GM23338 (cell line): Measurements from ENCODE around the gene KPTN.

Experiments used
- CTCF ChIP-seq, 2 experiments: fragments of 200-600 bp in 1 of 2; sonication (generic) in 1 of 2; conservative IDR thresholded peaks; 2 replicates each; pipeline versions ENCODE4 v1.5.1 to v1.6.1; 2016 to 2017; ENCODE audit warnings: antibody characterized with exemption in 2 of 2, low read depth in 2 of 2, mild to moderate bottlenecking in 2 of 2, moderate library complexity in 1 of 2
- EZH2 ChIP-seq: fragments of 200-600 bp; sonication (generic); IDR thresholded peaks from one replicate; pipeline ENCODE4 v1.8.0; 2017; ENCODE audit warnings: antibody characterized with exemption, mild to moderate bottlenecking, low read depth; ENCODE audit not compliant: unreplicated experiment
- EZH2phosphoT487 ChIP-seq: fragments of 200-600 bp; sonication (generic); IDR thresholded peaks from one replicate; pipeline ENCODE4 v1.8.1; 2018; ENCODE audit warnings: antibody characterized with exemption; ENCODE audit not compliant: unreplicated experiment
- POLR2AphosphoS5 ChIP-seq: IDR thresholded peaks from 2 replicates; pipeline ENCODE4 v1.6.1; 2016; ENCODE audit warnings: antibody characterized with exemption, low read depth
- REST ChIP-seq: IDR thresholded peaks from one replicate; pipeline ENCODE4 v1.6.1; 2018; ENCODE audit warnings: antibody characterized with exemption; ENCODE audit not compliant: unreplicated experiment
- ZNF114 ChIP-seq: fragments of 250-450 bp; sonication (Bioruptor Pico); IDR thresholded peaks from 2 replicates; pipeline ENCODE4 v1.5.0; 2020; ENCODE audit warnings: mild to moderate bottlenecking, moderate library complexity
- ZNF331 ChIP-seq: fragments of 250-450 bp; sonication (Bioruptor Pico); IDR thresholded peaks from 2 replicates; pipeline ENCODE4 v1.5.0; 2020; ENCODE audit warnings: low read depth, mild to moderate bottlenecking, moderate library complexity

GRCh38 chr19:47520343-47520806 is 36.4 kb upstream of the KPTN start:
- TF ChIP-seq ZNF114: no peak
- no peak for TF ChIP-seq EZH2
- TF ChIP-seq CTCF (conservative IDR thresholded peaks at IDR 0.05; ENCODE audit: low read depth in 2 of 2): no peak
- TF ChIP-seq POLR2AphosphoS5: no peak
- no peak for TF ChIP-seq REST
- TF ChIP-seq EZH2phosphoT487: no peak
- TF ChIP-seq ZNF331 (CRISPR knock-in tag): no peak
